ENCODE measurements around the gene ETV3.

The ETV3 gene

GRCh38 chr1:157162345-157162744 lies 24.1 kb upstream of the ETV3 start:
- Histone ChIP-seq H3K27ac (ENCODE audit: insufficient read depth in 1 of 2, low read depth in 1 of 2, low read length in 2 of 2, poor library complexity in 1 of 2, severe bottlenecking in 2 of 2) (no peak overlapping the region), H3K36me3 (ENCODE audit: control insufficient read depth in 4 of 4, insufficient read depth in 4 of 4, low read length in 3 of 4) (no peaks in the 10 kb centered on the region), H3K27me3 (replicated peaks in 2 of 5; ENCODE audit: control insufficient read depth in 4 of 5, insufficient read depth in 5 of 5, low read length in 4 of 5) (peaks cover 0 to 3% (median 0%) of the 10 kb centered on the region in 5 experiments), H3K4me1 (ENCODE audit: control extremely low read depth in 1 of 4, control insufficient read depth in 4 of 4, insufficient read depth in 4 of 4, low read length in 3 of 4) (peaks cover 0 to 6% (median 0%) of the 10 kb centered on the region in 4 experiments), H3K4me3 (ENCODE audit: control insufficient read depth in 1 of 7, extremely low read depth in 1 of 7, insufficient read depth in 4 of 7, low read depth in 2 of 7, low read length in 6 of 7) (no peak overlapping the region), H3K9me3 (ENCODE audit: control extremely low read depth in 1 of 5, control insufficient read depth in 4 of 5, insufficient read depth in 2 of 5, low read depth in 1 of 5, low read length in 4 of 5) (no peaks in the 10 kb centered on the region)
- ChIA-PET POLR2A (no interaction called here), CTCF (no interaction called here)
- DNase-seq, result no peak
- 94% methylated on average over 3 of the region's 4 CpGs for WGBS (ENCODE audit: insufficient coverage)

- WGBS (ENCODE audit: insufficient coverage), result 80% methylated on average over 5 of the region's 5 CpGs
- ChIA-PET POLR2A (no interaction called here), CTCF (interaction anchor here (1.6 kb wide), 1 partner anchor 11 kb away, joined by 3 read pairs; no protein-coding TSS in a partner anchor)
- Histone ChIP-seq H3K27ac (ENCODE audit: insufficient read depth in 1 of 2, low read depth in 1 of 2, low read length in 2 of 2, poor library complexity in 1 of 2, severe bottlenecking in 2 of 2) (no peak overlapping the region), H3K4me3 (ENCODE audit: control insufficient read depth in 1 of 7, extremely low read depth in 1 of 7, insufficient read depth in 4 of 7, low read depth in 2 of 7, low read length in 6 of 7) (no peak overlapping the region), H3K9me3 (ENCODE audit: control extremely low read depth in 1 of 5, control insufficient read depth in 4 of 5, insufficient read depth in 2 of 5, low read depth in 1 of 5, low read length in 4 of 5) (no peaks in the 10 kb centered on the region), H3K27me3 (replicated peaks in 2 of 5; ENCODE audit: control insufficient read depth in 4 of 5, insufficient read depth in 5 of 5, low read length in 4 of 5) (peaks cover 0 to 3% (median 0%) of the 10 kb centered on the region in 5 experiments), H3K36me3 (ENCODE audit: control insufficient read depth in 4 of 4, insufficient read depth in 4 of 4, low read length in 3 of 4) (no peaks in the 10 kb centered on the region), H3K4me1 (ENCODE audit: control extremely low read depth in 1 of 4, control insufficient read depth in 4 of 4, insufficient read depth in 4 of 4, low read length in 3 of 4) (peaks cover 0 to 6% (median 0%) of the 10 kb centered on the region in 4 experiments)
- no peak for DNase-seq
Observed at GRCh38 chr1:157161901-157162300, 23.7 kb upstream of the ETV3 start.

GRCh38 chr1:157158967-157159366 lies 20.8 kb upstream of the ETV3 start:
- ChIA-PET POLR2A (no interaction called here), CTCF (interaction anchor here (0.6 to 10.7 kb wide), 3 partner anchors 64 to 174 kb away, joined by 3 to 246 read pairs (median 36); no protein-coding TSS in a partner anchor)
- H3K27me3 ChIP-seq (replicated peaks in 2 of 5; ENCODE audit: control insufficient read depth in 4 of 5, insufficient read depth in 5 of 5, low read length in 4 of 5), result no peaks in the 10 kb centered on the region
- WGBS (ENCODE audit: insufficient coverage), result 75% methylated on average over 4 of the region's 4 CpGs
- no peak for DNase-seq
- peaks cover 0 to 30% (median 24%) of the 10 kb centered on the region in 4 experiments for H3K4me1 ChIP-seq (ENCODE audit: control extremely low read depth in 1 of 4, control insufficient read depth in 4 of 4, insufficient read depth in 4 of 4, low read length in 3 of 4)
- H3K9me3 ChIP-seq (ENCODE audit: control extremely low read depth in 1 of 5, control insufficient read depth in 4 of 5, insufficient read depth in 2 of 5, low read depth in 1 of 5, low read length in 4 of 5), result no peaks in the 10 kb centered on the region
- H3K4me3 ChIP-seq (ENCODE audit: control insufficient read depth in 1 of 7, extremely low read depth in 1 of 7, insufficient read depth in 4 of 7, low read depth in 2 of 7, low read length in 6 of 7), result no peak overlapping the region
- no peak overlapping the region for H3K27ac ChIP-seq (ENCODE audit: insufficient read depth in 1 of 2, low read depth in 1 of 2, low read length in 2 of 2, poor library complexity in 1 of 2, severe bottlenecking in 2 of 2)
- no peaks in the 10 kb centered on the region for H3K36me3 ChIP-seq (ENCODE audit: control insufficient read depth in 4 of 4, insufficient read depth in 4 of 4, low read length in 3 of 4)

DNA sequence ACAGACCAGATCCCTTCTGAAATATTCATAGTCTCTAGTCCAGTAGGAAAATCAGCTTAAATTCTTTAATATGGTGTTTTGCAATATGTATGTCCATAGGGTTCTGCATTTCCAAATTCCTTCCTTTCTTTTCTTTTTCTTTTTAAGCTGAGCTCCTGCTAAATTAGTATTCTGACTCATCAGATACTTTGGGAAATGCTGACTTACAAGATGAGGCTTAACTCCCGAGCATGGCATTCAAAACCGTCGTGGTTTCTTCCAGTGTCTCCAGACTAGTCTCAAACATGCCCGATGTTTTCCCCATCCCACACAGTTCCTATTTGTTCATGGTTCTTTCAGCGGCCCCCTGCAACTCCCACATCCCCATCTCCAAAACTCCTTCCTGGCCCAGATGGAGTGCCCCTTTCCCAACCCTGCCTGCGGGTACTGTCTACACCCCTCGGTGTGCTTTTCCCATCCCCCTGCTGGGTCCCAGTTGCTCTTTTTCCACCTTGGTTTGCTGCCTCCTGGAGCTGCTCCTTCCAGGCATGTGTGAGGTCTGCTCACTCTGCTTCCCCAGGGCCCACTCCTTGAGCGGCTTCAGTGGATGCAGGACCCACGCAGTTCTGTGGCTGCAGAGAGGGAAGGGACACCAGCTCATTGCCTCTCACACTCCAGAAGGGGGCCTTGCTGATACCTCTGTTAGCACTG lies 19.5 kb upstream of the ETV3 start:
- Histone ChIP-seq H3K9me3 (ENCODE audit: control extremely low read depth in 1 of 5, control insufficient read depth in 4 of 5, insufficient read depth in 2 of 5, low read depth in 1 of 5, low read length in 4 of 5) (no peaks in the 10 kb centered on the region), H3K36me3 (ENCODE audit: control insufficient read depth in 4 of 4, insufficient read depth in 4 of 4, low read length in 3 of 4) (no peaks in the 10 kb centered on the region), H3K4me1 (ENCODE audit: control extremely low read depth in 1 of 4, control insufficient read depth in 4 of 4, insufficient read depth in 4 of 4, low read length in 3 of 4) (peaks cover 0 to 32% (median 27%) of the 10 kb centered on the region in 4 experiments), H3K27me3 (replicated peaks in 2 of 5; ENCODE audit: control insufficient read depth in 4 of 5, insufficient read depth in 5 of 5, low read length in 4 of 5) (no peaks in the 10 kb centered on the region), H3K27ac (ENCODE audit: insufficient read depth in 1 of 2, low read depth in 1 of 2, low read length in 2 of 2, poor library complexity in 1 of 2, severe bottlenecking in 2 of 2) (no peak overlapping the region), H3K4me3 (ENCODE audit: control insufficient read depth in 1 of 7, extremely low read depth in 1 of 7, insufficient read depth in 4 of 7, low read depth in 2 of 7, low read length in 6 of 7) (no peak overlapping the region)
- 85% methylated on average over 9 of the region's 9 CpGs for WGBS (ENCODE audit: insufficient coverage)
- POLR2A ChIA-PET, result no interaction called here
- CTCF ChIA-PET, result interaction anchor here (1.7 to 10.7 kb wide), 9 partner anchors 10 to 70 kb away, joined by 4 to 246 read pairs (median 17); partner anchors contain the start of genes ETV3 and ETV3L
- no peak for DNase-seq

DNA sequence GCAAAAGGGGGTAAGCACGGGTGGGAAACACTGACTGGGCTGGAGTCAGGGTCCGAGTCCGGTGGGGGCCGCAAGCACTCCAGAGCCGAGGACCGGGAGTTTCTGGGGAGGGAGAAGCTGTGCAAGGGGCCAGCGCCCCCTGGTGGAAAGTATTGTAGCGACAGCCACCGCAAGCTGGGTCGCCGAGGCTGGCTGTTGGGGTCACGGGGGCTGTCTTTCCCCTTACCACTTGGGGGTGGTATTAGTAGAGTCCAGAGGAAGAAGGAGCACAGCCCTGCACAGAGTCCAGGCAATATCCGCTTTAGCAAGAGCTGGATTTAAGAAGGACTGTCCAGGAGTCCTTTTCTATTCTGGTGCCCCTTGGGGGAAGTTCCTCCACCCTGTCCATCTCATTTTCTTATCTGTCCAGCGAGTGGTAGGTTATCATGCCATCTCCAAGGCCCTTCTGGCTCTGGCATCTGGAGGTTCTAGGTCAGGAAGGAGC lies 17.9 kb upstream of the ETV3 start:
- H3K27me3 ChIP-seq (replicated peaks in 2 of 5; ENCODE audit: control insufficient read depth in 4 of 5, insufficient read depth in 5 of 5, low read length in 4 of 5), result no peaks in the 10 kb centered on the region
- peak; percentile 69 to 75 (median 70) for DNase-seq
- H3K4me1 ChIP-seq (ENCODE audit: control extremely low read depth in 1 of 4, control insufficient read depth in 4 of 4, insufficient read depth in 4 of 4, low read length in 3 of 4), result peaks cover 0 to 38% (median 27%) of the 10 kb centered on the region in 4 experiments
- ChIA-PET CTCF (interaction anchor here (0.6 to 10.7 kb wide), 17 partner anchors 8 to 615 kb away, joined by 3 to 246 read pairs (median 5); partner anchors contain the start of genes ETV3 and ETV3L), POLR2A (interaction anchor here (1.0 to 3.0 kb wide), 3 partner anchors 18 to 66 kb away, joined by 3 to 31 read pairs (median 7); partner anchors contain the start of gene ETV3)
- no peaks in the 10 kb centered on the region for H3K36me3 ChIP-seq (ENCODE audit: control insufficient read depth in 4 of 4, insufficient read depth in 4 of 4, low read length in 3 of 4)
- no peaks in the 10 kb centered on the region for H3K9me3 ChIP-seq (ENCODE audit: control extremely low read depth in 1 of 5, control insufficient read depth in 4 of 5, insufficient read depth in 2 of 5, low read depth in 1 of 5, low read length in 4 of 5)
- peak overlapping the region in 3 of 7 experiments; percentile 2 to 26 (median 17) for H3K4me3 ChIP-seq (ENCODE audit: control insufficient read depth in 1 of 7, extremely low read depth in 1 of 7, insufficient read depth in 4 of 7, low read depth in 2 of 7, low read length in 6 of 7)
- WGBS (ENCODE audit: insufficient coverage), result 2% methylated on average over 13 of the region's 14 CpGs
- H3K27ac ChIP-seq (ENCODE audit: insufficient read depth in 1 of 2, low read depth in 1 of 2, low read length in 2 of 2, poor library complexity in 1 of 2, severe bottlenecking in 2 of 2), result no peak overlapping the region

GRCh38 chr1:157155658-157156057 lies 17.5 kb upstream of the ETV3 start:
- no peaks in the 10 kb centered on the region for H3K9me3 ChIP-seq (ENCODE audit: control extremely low read depth in 1 of 5, control insufficient read depth in 4 of 5, insufficient read depth in 2 of 5, low read depth in 1 of 5, low read length in 4 of 5)
- ChIA-PET POLR2A (interaction anchor here (1.0 to 3.0 kb wide), 3 partner anchors 18 to 65 kb away, joined by 3 to 31 read pairs (median 7); partner anchors contain the start of gene ETV3), CTCF (interaction anchor here (0.8 to 10.7 kb wide), 18 partner anchors 12 to 615 kb away, joined by 3 to 246 read pairs (median 5); partner anchors contain the start of genes ETV3 and ETV3L)
- H3K4me3 ChIP-seq (ENCODE audit: control insufficient read depth in 1 of 7, extremely low read depth in 1 of 7, insufficient read depth in 4 of 7, low read depth in 2 of 7, low read length in 6 of 7), result peak overlapping the region in 4 of 7 experiments; percentile 23 to 48 (median 26)
- DNase-seq, result peak in 2 of 3 donors; percentile 40 to 49
- WGBS (ENCODE audit: insufficient coverage), result 8% methylated on average over 2 of the region's 8 CpGs
- H3K27me3 ChIP-seq (replicated peaks in 2 of 5; ENCODE audit: control insufficient read depth in 4 of 5, insufficient read depth in 5 of 5, low read length in 4 of 5), result no peaks in the 10 kb centered on the region
- H3K4me1 ChIP-seq (ENCODE audit: control extremely low read depth in 1 of 4, control insufficient read depth in 4 of 4, insufficient read depth in 4 of 4, low read length in 3 of 4), result peaks cover 0 to 38% (median 27%) of the 10 kb centered on the region in 4 experiments
- H3K27ac ChIP-seq (ENCODE audit: insufficient read depth in 1 of 2, low read depth in 1 of 2, low read length in 2 of 2, poor library complexity in 1 of 2, severe bottlenecking in 2 of 2), result no peak overlapping the region
- no peaks in the 10 kb centered on the region for H3K36me3 ChIP-seq (ENCODE audit: control insufficient read depth in 4 of 4, insufficient read depth in 4 of 4, low read length in 3 of 4)

All from common myeloid progenitor, CD34-positive (primary cell).